HCT116 (cell line): ENCODE data around the gene TASP1. TPM values are rescaled to one million over a fixed set of nuclear protein-coding genes. Genes with fewer than 3 reads are reported as not detected.

Experiments used
- ATAC-seq: fragments of 200-7000 bp; cut with Tn5 transposase; 2 replicates; pipeline ENCODE4 v1.9.1; 2020; ENCODE audit warnings: mild to moderate bottlenecking, moderate library complexity
- BruUV-seq: library from RNA; stranded (reverse); fragments of 400-500 nt; replicated peaks from 2 replicates; lab custom pipeline; 2021; lab: Mats Ljungman, UMichigan
- CTCF ChIA-PET: fragments of 300-600 bp; sonication (Branson Sonifier 250); formaldehyde crosslinking; loops from one replicate; lab custom pipeline; 2021; ENCODE audit warnings: antibody characterized with exemption; lab: Charles Lee
- POLR2A ChIA-PET: fragments of 300-600, 350-600 bp; sonication (Branson Sonifier 250); formaldehyde crosslinking; loops from one replicate; lab custom pipeline; 2021; ENCODE audit warnings: antibody characterized with exemption; lab: Charles Lee
- RAD21 ChIA-PET, 2 experiments: fragments of 300-600 bp; sonication (Branson Sonifier 250); formaldehyde crosslinking; loops; one replicate each; lab custom pipeline; 2023; ENCODE audit warnings: low total read pairs in 2 of 2; ENCODE audit not compliant: uncharacterized antibody in 2 of 2, unreplicated experiment in 2 of 2, low non-redundant PET in 1 of 2; lab: Charles Lee
- DNase-seq: peaks from one replicate; pipeline ENCODE4 v3.0.0-alpha.2; 2010; ENCODE audit warnings: low read depth, low spot score
- H2AFZ ChIP-seq: fragments of 200-600 bp; shearing (Covaris generic), sonication (generic); 2 replicates; pipeline ENCODE4 v1.6.1; 2017; ENCODE audit warnings: low read depth, mixed run types, mixed read lengths, antibody characterized with exemption, low read length; ENCODE audit not compliant: poor library complexity, severe bottlenecking
- H3K27ac ChIP-seq: 2 replicates; pipeline ENCODE4 v1.5.1; 2012; ENCODE audit warnings: low read depth, low read length
- H3K27me3 ChIP-seq: fragments of 200-600 bp; sonication (generic); 2 replicates; pipeline ENCODE4 v1.6.1; 2016; ENCODE audit warnings: mixed run types, low read length, mixed read lengths; ENCODE audit not compliant: insufficient read depth
- H3K36me3 ChIP-seq, 2 experiments: fragments of 200-500 bp in 1 of 2; fragments of 200-600 bp in 1 of 2; sonication (Bioruptor generic) in 1 of 2; sonication (generic) in 1 of 2; 2 replicates each; pipeline versions ENCODE4 v1.5.1 to v1.6.1; 2014 to 2016; ENCODE audit warnings: low read length in 2 of 2, inconsistent platforms in 1 of 2, mixed read lengths in 1 of 2, mixed run types in 1 of 2; ENCODE audit not compliant: insufficient read depth in 2 of 2, control insufficient read depth in 1 of 2
- H3K4me1 ChIP-seq, 2 experiments: fragments of 200-600 bp in 1 of 2; sonication (generic) in 1 of 2; 2 replicates each; pipeline versions ENCODE4 v1.5.1 to v1.6.1; 2012 to 2017; ENCODE audit warnings: low read length in 2 of 2, inconsistent platforms in 1 of 2, mild to moderate bottlenecking in 1 of 2, mixed read lengths in 1 of 2, mixed run types in 1 of 2, moderate library complexity in 1 of 2; ENCODE audit not compliant: insufficient read depth in 2 of 2, control insufficient read depth in 1 of 2
- H3K4me2 ChIP-seq: fragments of 200-600 bp; sonication (generic); 2 replicates; pipeline ENCODE4 v1.6.1; 2017; ENCODE audit warnings: mixed run types, low read length, mixed read lengths
- H3K4me3 ChIP-seq, 2 experiments: fragments of 200-600 bp in 1 of 2; sonication (generic) in 1 of 2; replicated peaks in 1 of 2; 2 replicates each; pipeline ENCODE4 v1.5.1; 2011 to 2016; ENCODE audit warnings: low read length in 2 of 2, control low read depth in 1 of 2, low read depth in 1 of 2, mild to moderate bottlenecking in 1 of 2, mixed read lengths in 1 of 2, mixed run types in 1 of 2
- H3K79me2 ChIP-seq: fragments of 200-600 bp; sonication (generic); 2 replicates; pipeline ENCODE4 v1.6.1; 2017; ENCODE audit warnings: mild to moderate bottlenecking, mixed run types, low read length, moderate library complexity, mixed read lengths; ENCODE audit not compliant: insufficient read depth
- H3K9ac ChIP-seq: fragments of 200-600 bp; sonication (generic); 2 replicates; pipeline ENCODE4 v1.6.1; 2016; ENCODE audit warnings: low read length, mixed read lengths
- H3K9me2 ChIP-seq: fragments of 200-600 bp; sonication (generic), shearing (Covaris generic); 2 replicates; pipeline ENCODE4 v1.6.1; 2017; ENCODE audit warnings: mixed run types, mild to moderate bottlenecking, moderate library complexity; ENCODE audit not compliant: insufficient read depth
- H3K9me3 ChIP-seq, 2 experiments: fragments of 200-500 bp in 1 of 2; fragments of 200-600 bp in 1 of 2; sonication (Bioruptor generic) in 1 of 2; sonication (generic) in 1 of 2; 2 replicates each; pipeline ENCODE4 v1.6.1; 2014 to 2017; ENCODE audit warnings: low read length in 2 of 2, mixed read lengths in 2 of 2, inconsistent platforms in 1 of 2, low read depth in 1 of 2, mild to moderate bottlenecking in 1 of 2, mixed run types in 1 of 2, moderate library complexity in 1 of 2; ENCODE audit not compliant: control insufficient read depth in 1 of 2, insufficient read depth in 1 of 2
- H4K20me1 ChIP-seq: fragments of 200-600 bp; sonication (generic), shearing (Covaris generic); 2 replicates; pipeline ENCODE4 v1.6.1; 2017; ENCODE audit warnings: mixed run types, mild to moderate bottlenecking, moderate library complexity; ENCODE audit not compliant: insufficient read depth
- ELF1 ChIP-seq: IDR thresholded peaks from 2 replicates; pipeline ENCODE4 v1.6.1; 2012; ENCODE audit warnings: low read depth, borderline replicate concordance
- ZFX ChIP-seq: fragments of 450-650 bp; IDR thresholded peaks from 2 replicates; pipeline ENCODE4 v1.6.1; 2017
- intact Hi-C: fragments of 100-400 bp; cut with micrococcal nuclease; formaldehyde crosslinking; loops from 2 replicates; pipeline ENCODE4 v1.10.0; 2022
- total RNA-seq: library from RNA; stranded (reverse); gene quantifications from one replicate; pipeline ENCODE4 v1.2.1, GENCODE V29; 2021; ENCODE audit not compliant: unreplicated experiment
- TF ChIP-seq, protein P1 (sequence below), 3 experiments: fragments of 200-600 bp in 1 of 3; sonication (generic) in 1 of 3; IDR thresholded peaks in 2 of 3; conservative IDR thresholded peaks in 1 of 3; 2 replicates each; pipeline ENCODE4 v1.5.1; 2012 to 2017; ENCODE audit warnings: low read depth in 2 of 3, low read length in 2 of 3, antibody characterized with exemption in 1 of 3, borderline replicate concordance in 1 of 3, control low read depth in 1 of 3, mild to moderate bottlenecking in 1 of 3, mixed read lengths in 1 of 3, mixed run types in 1 of 3, moderate library complexity in 1 of 3; ENCODE audit not compliant: insufficient read depth in 1 of 3

TASP1 gene
- total RNA-seq, 1 experiment from 2014 or later, result 19.1 TPM

DNA sequence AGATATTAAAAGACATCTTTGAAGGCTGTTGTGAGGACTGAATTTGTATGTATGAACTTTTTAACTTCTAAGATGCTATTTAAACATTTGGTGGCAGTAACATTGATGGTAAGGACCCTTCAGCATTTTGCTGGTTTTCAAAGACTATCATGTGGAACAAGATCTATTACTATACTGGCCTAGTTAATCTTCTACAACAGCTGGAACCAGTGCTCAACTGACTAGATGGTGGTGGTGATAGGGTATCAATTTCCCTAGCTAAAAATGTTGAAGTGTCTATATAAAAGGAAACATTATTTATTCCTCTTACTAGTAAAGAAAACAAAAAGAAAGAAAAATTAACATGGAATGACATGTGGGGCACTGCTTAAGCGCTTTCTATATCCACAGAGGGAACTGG is 195.7 kb downstream of the TASP1 start:
- no peaks in the 10 kb centered on the region for H3K79me2 ChIP-seq
- POLR2A ChIA-PET, result no interaction called here
- RAD21 ChIA-PET, result no interaction called here
- no peak overlapping the region for H2AFZ ChIP-seq
- H3K4me2 ChIP-seq, result no peak overlapping the region
- no peaks in the 10 kb centered on the region for H3K36me3 ChIP-seq
- H3K9ac ChIP-seq, result no peak overlapping the region
- no peak for DNase-seq
- no peaks in the 10 kb centered on the region for H3K27me3 ChIP-seq
- no peak for ATAC-seq
- no peak overlapping the region for H3K27ac ChIP-seq
- BruUV-seq, result no TSS peak
- no peaks in the 10 kb centered on the region for H3K4me1 ChIP-seq
- intact Hi-C loops, result no loop called here
- TF ChIP-seq ELF1, result no peak
- CTCF ChIA-PET, result interaction anchor here (1.4 kb wide), 1 partner anchor 15 kb away, joined by 3 read pairs; no protein-coding TSS in a partner anchor
- H4K20me1 ChIP-seq, result no peaks in the 10 kb centered on the region
- no peaks in the 10 kb centered on the region for H3K9me2 ChIP-seq
- H3K4me3 ChIP-seq, result no peak overlapping the region
- no peaks in the 10 kb centered on the region for H3K9me3 ChIP-seq

DNA sequence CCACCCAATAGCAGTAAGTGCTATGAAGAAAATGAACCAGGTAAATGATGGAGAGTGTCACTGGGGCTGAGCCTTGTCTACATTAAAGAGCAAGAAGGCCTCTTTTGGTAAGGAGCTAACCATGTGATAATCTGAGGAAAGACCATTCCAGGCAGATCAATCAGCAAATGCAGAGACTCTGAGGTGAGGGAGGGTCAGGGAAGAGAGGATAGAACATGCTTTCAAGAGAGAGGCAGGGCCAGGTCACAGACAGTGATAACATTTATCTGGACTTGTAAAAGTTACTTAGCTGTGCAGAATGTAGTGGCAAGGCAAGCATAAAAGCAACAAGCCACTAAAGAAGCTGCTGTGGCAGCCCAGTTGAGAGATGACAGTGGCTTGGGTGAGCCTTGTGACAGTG is 197.3 kb downstream of the TASP1 start:
- Histone ChIP-seq H3K9ac (no peak overlapping the region), H3K4me2 (no peak overlapping the region), H3K27ac (no peak overlapping the region), H3K4me1 (no peaks in the 10 kb centered on the region), H4K20me1 (no peaks in the 10 kb centered on the region), H3K27me3 (no peaks in the 10 kb centered on the region), H2AFZ (no peak overlapping the region), H3K9me3 (no peaks in the 10 kb centered on the region), H3K4me3 (no peak overlapping the region), H3K9me2 (no peaks in the 10 kb centered on the region), H3K36me3 (no peaks in the 10 kb centered on the region), H3K79me2 (no peaks in the 10 kb centered on the region)
- no peak for ATAC-seq
- ChIA-PET CTCF (interaction anchor here (2.0 kb wide), 1 partner anchor 17 kb away, joined by 5 read pairs; no protein-coding TSS in a partner anchor), RAD21 (no interaction called here), POLR2A (no interaction called here)
- BruUV-seq, result no TSS peak
- DNase-seq, result no peak
- intact Hi-C loops, result no loop called here
- TF ChIP-seq, protein P1, sequence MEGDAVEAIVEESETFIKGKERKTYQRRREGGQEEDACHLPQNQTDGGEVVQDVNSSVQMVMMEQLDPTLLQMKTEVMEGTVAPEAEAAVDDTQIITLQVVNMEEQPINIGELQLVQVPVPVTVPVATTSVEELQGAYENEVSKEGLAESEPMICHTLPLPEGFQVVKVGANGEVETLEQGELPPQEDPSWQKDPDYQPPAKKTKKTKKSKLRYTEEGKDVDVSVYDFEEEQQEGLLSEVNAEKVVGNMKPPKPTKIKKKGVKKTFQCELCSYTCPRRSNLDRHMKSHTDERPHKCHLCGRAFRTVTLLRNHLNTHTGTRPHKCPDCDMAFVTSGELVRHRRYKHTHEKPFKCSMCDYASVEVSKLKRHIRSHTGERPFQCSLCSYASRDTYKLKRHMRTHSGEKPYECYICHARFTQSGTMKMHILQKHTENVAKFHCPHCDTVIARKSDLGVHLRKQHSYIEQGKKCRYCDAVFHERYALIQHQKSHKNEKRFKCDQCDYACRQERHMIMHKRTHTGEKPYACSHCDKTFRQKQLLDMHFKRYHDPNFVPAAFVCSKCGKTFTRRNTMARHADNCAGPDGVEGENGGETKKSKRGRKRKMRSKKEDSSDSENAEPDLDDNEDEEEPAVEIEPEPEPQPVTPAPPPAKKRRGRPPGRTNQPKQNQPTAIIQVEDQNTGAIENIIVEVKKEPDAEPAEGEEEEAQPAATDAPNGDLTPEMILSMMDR (IDR thresholded peaks at IDR 0.05 in 2 of 3, conservative IDR thresholded peaks at IDR 0.05 in 1 of 3; ENCODE audit: borderline replicate concordance in 1 of 3, insufficient read depth in 1 of 3, low read depth in 2 of 3, low read length in 2 of 3), result no peak
- no peak for TF ChIP-seq ZFX
